ENCODE data around the gene CPA4. TPM values are rescaled to one million over a fixed set of nuclear protein-coding genes. Genes with fewer than 3 reads are reported as not detected.

CPA4 gene
- total RNA-seq, 4 donors from 2014 or later: 44.4 to 107 (median 66.1) TPM

DNA sequence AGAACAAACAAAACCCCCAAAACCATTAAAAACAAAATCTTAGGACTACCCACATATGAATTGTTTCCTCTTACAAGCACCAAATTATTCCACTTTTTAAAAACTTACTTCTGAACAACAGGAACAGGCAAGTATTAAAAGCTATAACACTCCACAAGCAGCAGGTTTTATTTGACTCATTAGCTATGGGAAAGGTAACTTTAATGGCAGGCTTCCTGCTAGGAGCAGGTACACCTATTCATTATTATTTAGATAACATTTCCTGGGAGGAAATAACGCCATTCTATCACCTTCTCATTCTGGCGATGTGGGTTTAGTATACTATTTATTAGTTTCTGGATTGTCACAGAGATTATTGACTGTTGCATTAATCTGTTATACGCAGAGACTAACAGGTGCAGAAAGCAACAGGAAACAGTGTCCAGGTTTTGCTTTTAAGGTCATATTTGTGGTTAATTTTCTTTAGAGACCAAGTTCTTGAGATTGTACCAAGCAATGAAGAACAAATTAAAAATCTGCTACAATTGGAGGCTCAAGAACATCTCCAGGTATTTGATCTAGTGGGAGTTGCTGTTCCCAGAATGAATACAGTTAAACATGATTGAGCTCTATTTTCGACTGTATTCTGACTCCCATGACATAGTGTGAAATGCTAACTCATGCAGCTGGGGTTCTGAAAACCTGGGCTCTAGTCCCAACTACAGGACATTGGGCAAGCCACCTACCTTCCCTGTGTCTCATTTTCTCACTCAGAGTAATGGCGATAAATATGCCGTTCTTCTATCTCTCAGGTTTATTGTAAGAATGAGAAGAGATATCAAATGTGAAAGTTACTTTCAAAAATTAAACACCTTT lies 24.3 kb upstream of the CPA4 start:
- no peak overlapping the region for H3K4me3 ChIP-seq (ENCODE audit: low read depth, poor library complexity, severe bottlenecking)
- no peak for DNase-seq (ENCODE audit: low spot score in 2 of 2)
- 85 to 86% methylated on average over 6 of the region's 6 CpGs for WGBS, 2 donors
- intact Hi-C loops (cut with DNase I; ENCODE audit: low total_unique reads): no loop called here
- no peak for TF ChIP-seq POLR2A (IDR thresholded peaks at IDR 0.05)
- TF ChIP-seq, protein P1, sequence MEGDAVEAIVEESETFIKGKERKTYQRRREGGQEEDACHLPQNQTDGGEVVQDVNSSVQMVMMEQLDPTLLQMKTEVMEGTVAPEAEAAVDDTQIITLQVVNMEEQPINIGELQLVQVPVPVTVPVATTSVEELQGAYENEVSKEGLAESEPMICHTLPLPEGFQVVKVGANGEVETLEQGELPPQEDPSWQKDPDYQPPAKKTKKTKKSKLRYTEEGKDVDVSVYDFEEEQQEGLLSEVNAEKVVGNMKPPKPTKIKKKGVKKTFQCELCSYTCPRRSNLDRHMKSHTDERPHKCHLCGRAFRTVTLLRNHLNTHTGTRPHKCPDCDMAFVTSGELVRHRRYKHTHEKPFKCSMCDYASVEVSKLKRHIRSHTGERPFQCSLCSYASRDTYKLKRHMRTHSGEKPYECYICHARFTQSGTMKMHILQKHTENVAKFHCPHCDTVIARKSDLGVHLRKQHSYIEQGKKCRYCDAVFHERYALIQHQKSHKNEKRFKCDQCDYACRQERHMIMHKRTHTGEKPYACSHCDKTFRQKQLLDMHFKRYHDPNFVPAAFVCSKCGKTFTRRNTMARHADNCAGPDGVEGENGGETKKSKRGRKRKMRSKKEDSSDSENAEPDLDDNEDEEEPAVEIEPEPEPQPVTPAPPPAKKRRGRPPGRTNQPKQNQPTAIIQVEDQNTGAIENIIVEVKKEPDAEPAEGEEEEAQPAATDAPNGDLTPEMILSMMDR (IDR thresholded peaks at IDR 0.05): no peak

DNA sequence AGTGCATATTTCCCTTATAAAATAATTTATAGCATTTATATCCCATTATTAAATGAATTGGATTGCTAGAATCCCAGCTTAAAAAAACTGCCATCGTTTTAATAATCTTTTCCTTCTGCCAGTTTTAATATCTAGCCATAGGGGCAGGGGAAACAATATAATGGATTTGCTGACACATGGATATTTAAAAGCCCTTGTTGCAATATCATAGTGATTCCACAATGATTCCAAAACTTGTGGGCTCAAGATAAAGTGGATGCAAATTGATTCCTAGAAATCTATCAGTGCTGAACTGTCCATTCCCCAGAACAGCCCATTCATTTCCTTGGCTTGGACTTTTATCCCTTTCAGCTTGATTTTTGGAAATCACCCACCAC lies 23.7 kb upstream of the CPA4 start:
- H3K4me3 ChIP-seq (ENCODE audit: low read depth, poor library complexity, severe bottlenecking): no peak overlapping the region
- DNase-seq (ENCODE audit: low spot score in 2 of 2): no peak
- 74 to 75% methylated on average over 1 of the region's 1 CpG for WGBS, 2 donors
- intact Hi-C loops (cut with DNase I; ENCODE audit: low total_unique reads): no loop called here
- TF ChIP-seq, protein P1 (IDR thresholded peaks at IDR 0.05): no peak
- no peak for TF ChIP-seq POLR2A (IDR thresholded peaks at IDR 0.05)

DNA sequence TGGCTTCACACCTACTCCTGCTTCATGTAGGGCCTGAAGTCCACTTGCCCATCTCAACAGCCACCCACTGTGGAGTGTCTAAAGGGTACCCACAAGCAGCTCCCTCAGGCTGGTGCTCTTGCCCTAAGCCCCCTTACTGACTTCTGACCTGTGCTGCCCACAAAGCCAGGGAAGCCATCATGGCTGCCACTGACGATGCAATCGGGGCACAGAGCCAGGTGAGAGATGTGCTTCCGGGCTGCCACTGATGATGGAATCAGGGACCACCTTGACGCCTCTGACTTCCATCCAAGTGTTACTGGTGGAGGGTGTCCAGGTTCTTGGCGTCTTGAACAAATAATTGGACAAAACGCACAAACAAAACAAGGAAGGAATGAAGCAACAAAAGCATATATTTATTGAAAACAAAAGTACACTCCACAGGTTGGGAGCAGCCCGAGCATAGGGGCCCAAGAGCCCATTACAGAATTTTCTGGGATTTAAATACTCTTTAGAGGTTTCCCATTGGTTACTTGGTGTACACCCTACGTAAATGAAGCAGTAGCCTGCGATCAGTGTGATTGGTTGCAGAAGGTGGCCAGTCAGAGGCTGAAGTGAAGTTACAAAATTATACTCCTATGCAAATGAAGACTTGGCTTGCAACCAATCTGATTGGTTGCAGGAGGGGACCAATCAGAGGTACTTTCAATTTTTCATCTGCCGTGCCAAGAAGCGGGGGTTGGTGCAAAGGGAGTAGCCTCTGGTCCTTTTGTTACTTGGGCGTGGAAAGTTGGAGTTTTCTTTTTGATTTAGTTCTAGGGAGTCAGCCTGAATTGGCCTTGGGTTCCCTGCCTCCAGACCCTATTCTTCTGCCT lies 21.8 kb upstream of the CPA4 start:
- no peak for DNase-seq (ENCODE audit: low spot score in 2 of 2)
- no peak overlapping the region for H3K4me3 ChIP-seq (ENCODE audit: low read depth, poor library complexity, severe bottlenecking)
- TF ChIP-seq POLR2A (IDR thresholded peaks at IDR 0.05): no peak
- TF ChIP-seq, protein P1 (IDR thresholded peaks at IDR 0.05): no peak
- WGBS, 2 donors: 86 to 90% methylated on average over 12 of the region's 12 CpGs
- intact Hi-C loops (cut with DNase I; ENCODE audit: low total_unique reads): no loop called here

DNA sequence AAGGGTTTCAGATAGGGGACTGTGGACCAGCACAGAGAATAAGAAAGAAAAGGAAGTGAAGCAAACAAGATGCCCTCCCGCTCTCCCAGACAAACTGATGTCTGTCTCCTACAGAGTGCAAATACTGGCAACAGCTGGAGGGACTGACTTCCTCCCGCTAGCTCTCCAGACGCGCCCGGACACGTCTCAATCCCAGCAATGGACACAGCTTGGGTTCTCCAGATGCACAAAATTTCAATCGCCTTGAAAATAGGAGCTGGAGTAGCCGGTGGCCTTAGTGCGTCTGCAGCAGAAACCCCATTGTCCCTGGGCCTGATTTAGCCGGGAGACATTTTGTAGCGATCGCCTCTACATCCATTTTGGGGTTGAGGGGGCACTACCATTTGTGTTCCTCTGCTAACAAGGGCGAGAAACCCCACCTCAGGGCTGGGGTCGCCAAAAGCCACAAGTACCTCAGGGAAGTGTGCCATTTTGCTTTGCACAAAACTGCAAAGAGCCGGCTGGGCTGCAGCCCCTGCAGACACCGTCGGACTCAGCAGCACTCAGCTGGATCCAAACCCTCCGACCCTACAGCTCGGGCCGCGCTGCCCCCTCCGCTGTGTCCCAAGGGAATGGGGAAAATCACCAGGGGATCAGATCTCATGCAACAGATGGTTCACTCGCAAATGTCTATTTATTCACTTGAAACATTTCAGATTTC lies 20.4 kb upstream of the CPA4 start:
- no peak for DNase-seq (ENCODE audit: low spot score in 2 of 2)
- intact Hi-C loops (cut with DNase I; ENCODE audit: low total_unique reads): no loop called here
- no peak overlapping the region for H3K4me3 ChIP-seq (ENCODE audit: low read depth, poor library complexity, severe bottlenecking)
- TF ChIP-seq, protein P1 (IDR thresholded peaks at IDR 0.05): no peak
- no peak for TF ChIP-seq POLR2A (IDR thresholded peaks at IDR 0.05)
- 46% methylated on average over 23 of the region's 23 CpGs for WGBS, 2 donors

DNA sequence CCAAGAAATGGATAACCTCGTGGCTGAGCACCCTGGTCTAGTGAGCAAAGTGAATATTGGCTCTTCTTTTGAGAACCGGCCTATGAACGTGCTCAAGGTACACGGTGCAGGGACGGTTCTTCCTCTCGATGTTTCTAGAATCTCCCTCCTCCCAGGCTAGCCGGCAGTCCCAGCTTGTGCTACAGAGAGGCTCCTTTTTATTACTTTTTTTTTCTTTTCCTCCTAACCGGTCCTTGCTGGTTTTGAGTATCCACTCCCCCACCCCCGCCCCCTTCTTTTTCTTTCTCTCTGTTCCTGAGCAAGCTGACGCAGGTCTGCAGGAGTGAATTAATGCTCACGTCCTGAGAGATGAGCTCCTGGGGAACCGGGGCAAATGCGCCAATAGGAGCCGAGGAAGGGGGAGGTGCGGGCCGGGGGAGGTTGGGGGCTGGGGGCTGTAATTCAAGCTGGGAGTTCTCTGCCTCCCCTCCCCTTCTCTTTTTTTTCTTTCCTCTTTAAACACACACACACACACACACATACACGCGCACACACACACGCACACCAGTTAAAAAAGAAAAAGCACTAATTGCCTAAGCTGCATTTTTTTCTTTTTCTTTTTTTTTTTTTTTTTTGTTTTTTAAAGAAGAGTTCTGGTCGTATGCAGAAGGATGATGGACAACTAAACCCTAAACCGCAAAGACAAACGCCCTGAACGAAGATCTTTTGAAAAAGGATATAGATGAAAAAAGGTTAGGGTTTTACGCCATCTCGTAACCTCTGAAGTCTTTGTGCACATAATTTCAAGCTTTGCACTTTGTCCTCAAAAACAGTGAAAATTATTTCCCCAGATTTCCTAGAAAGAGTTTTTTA lies 19.7 kb upstream of the CPA4 start:
- intact Hi-C loops (cut with DNase I; ENCODE audit: low total_unique reads): no loop called here
- no peak for DNase-seq (ENCODE audit: low spot score in 2 of 2)
- TF ChIP-seq, protein P1 (IDR thresholded peaks at IDR 0.05): no peak
- no peak for TF ChIP-seq POLR2A (IDR thresholded peaks at IDR 0.05)
- WGBS, 2 donors: 13 to 19% methylated on average over 25 of the region's 25 CpGs
- H3K4me3 ChIP-seq (ENCODE audit: low read depth, poor library complexity, severe bottlenecking): no peak overlapping the region

Measured in lower leg skin (tissue), 4 donors.